Keratinocyte (primary cell): ENCODE measurements around the gene TAMALIN. TPM values are rescaled to one million over a fixed set of nuclear protein-coding genes. Genes with fewer than 3 reads are reported as not detected.

Source experiments
- DNase-seq: peaks from one replicate; pipeline ENCODE4 v3.0.0-alpha.2; 2011; ENCODE audit warnings: low read depth, missing footprints, low spot score
- FAIRE-seq: peaks from 2 replicates; lab custom pipeline; 2011; peaks lifted over from hg19 to GRCh38; lab: Jason Lieb, UNC
- H2AFZ ChIP-seq: 2 replicates; pipeline ENCODE4 v1.6.0; 2012; ENCODE audit warnings: low read length, control low read depth, inconsistent platforms; ENCODE audit not compliant: control insufficient read depth
- H3K27ac ChIP-seq: 2 replicates; pipeline ENCODE4 v1.5.1; 2011; ENCODE audit warnings: low read length; ENCODE audit not compliant: control insufficient read depth, insufficient read depth
- H3K27me3 ChIP-seq: 3 replicates; pipeline ENCODE4 v1.6.0; 2011; ENCODE audit warnings: low read length; ENCODE audit not compliant: control insufficient read depth, insufficient read depth; ENCODE audit errors: extremely low read depth
- H3K36me3 ChIP-seq, 2 experiments: 2 replicates in 1 of 2; 3 replicates in 1 of 2; pipeline ENCODE4 v1.5.1; 2011; ENCODE audit warnings: low read length in 2 of 2, mild to moderate bottlenecking in 1 of 2; ENCODE audit not compliant: control insufficient read depth in 2 of 2, insufficient read depth in 2 of 2; ENCODE audit errors: extremely low read depth in 1 of 2
- H3K4me1 ChIP-seq: 3 replicates; pipeline ENCODE4 v1.5.1; 2011; ENCODE audit warnings: low read length; ENCODE audit not compliant: control insufficient read depth, insufficient read depth; ENCODE audit errors: extremely low read depth
- H3K4me2 ChIP-seq: 3 replicates; pipeline ENCODE4 v1.6.0; 2011; ENCODE audit warnings: low read depth, low read length; ENCODE audit not compliant: control insufficient read depth, insufficient read depth; ENCODE audit errors: extremely low read depth
- H3K4me3 ChIP-seq, 3 experiments: fragments of 200-600 bp in 1 of 3; sonication (generic) in 1 of 3; 2 replicates in 2 of 3; 3 replicates in 1 of 3; pipeline ENCODE4 v1.5.1; 2011 to 2016; ENCODE audit warnings: low read length in 3 of 3, mild to moderate bottlenecking in 3 of 3, control low read depth in 2 of 3, inconsistent platforms in 1 of 3, low read depth in 1 of 3, mixed read lengths in 1 of 3, mixed run types in 1 of 3, moderate library complexity in 1 of 3; ENCODE audit not compliant: control insufficient read depth in 2 of 3, insufficient read depth in 2 of 3; ENCODE audit errors: extremely low read depth in 1 of 3
- H3K79me2 ChIP-seq: 2 replicates; pipeline ENCODE4 v1.6.0; 2012; ENCODE audit warnings: low read length; ENCODE audit not compliant: control insufficient read depth, insufficient read depth
- H3K9ac ChIP-seq: 3 replicates; pipeline ENCODE4 v1.6.0; 2011; ENCODE audit warnings: low read length; ENCODE audit not compliant: control insufficient read depth, insufficient read depth; ENCODE audit errors: extremely low read depth
- H3K9me1 ChIP-seq: 3 replicates; pipeline ENCODE4 v1.6.0; 2011; ENCODE audit warnings: low read length; ENCODE audit not compliant: control insufficient read depth, insufficient read depth; ENCODE audit errors: extremely low read depth
- H3K9me3 ChIP-seq: 2 replicates; pipeline ENCODE4 v1.5.1; 2012; ENCODE audit warnings: low read depth, low read length; ENCODE audit not compliant: control insufficient read depth
- H4K20me1 ChIP-seq: 3 replicates; pipeline ENCODE4 v1.6.0; 2011; ENCODE audit warnings: low read length; ENCODE audit not compliant: control insufficient read depth, insufficient read depth; ENCODE audit errors: extremely low read depth
- CTCF ChIP-seq, 3 experiments: IDR thresholded peaks in 1 of 3; conservative IDR thresholded peaks in 1 of 3; optimal IDR thresholded peaks in 1 of 3; 2 replicates in 2 of 3; 3 replicates in 1 of 3; pipeline versions ENCODE3 to v1.5.1; 2011; ENCODE audit warnings: low read length in 3 of 3, mild to moderate bottlenecking in 3 of 3, moderate library complexity in 2 of 3, control low read depth in 1 of 3, inconsistent platforms in 1 of 3; ENCODE audit not compliant: insufficient read depth in 2 of 3; ENCODE audit errors: extremely low read depth in 1 of 3
- EZH2 ChIP-seq: IDR thresholded peaks from one replicate; pipeline ENCODE4 v1.6.1; 2012; ENCODE audit warnings: inconsistent platforms, mild to moderate bottlenecking, low read length, moderate library complexity
- dilution Hi-C: fragments of 300-500 bp; cut with MboI; formaldehyde crosslinking; loops from one replicate; pipeline ENCODE4 v1.7.0; 2020; ENCODE audit warnings: low sequenced_read_pairs; ENCODE audit not compliant: extremely low pct_ligation_motif_present
- polyA plus RNA-seq, 5 experiments: library from polyadenylated mRNA; depleted of rRNA in 3 of 5; stranded (reverse) in 3 of 5; stranded (forward) in 1 of 5; unstranded in 1 of 5; fragments of >200 nt; gene quantifications; 1 replicate in 1 of 5; 2 replicates in 3 of 5; 3 replicates in 1 of 5; pipeline versions ENCODE4 v1.2.1 to v1.2.3, GENCODE V29; 2011 to 2012; ENCODE audit warnings: missing spikeins in 2 of 5, low read depth in 1 of 5, low replicate concordance in 1 of 5

TAMALIN gene
- polyA plus RNA-seq, 1 donor (not counting 4 experiments of a cell fraction or from before 2014, with no cell fraction given): 0.54 TPM

- Histone ChIP-seq H3K4me3 (no peak overlapping the region), H3K9ac (no peak overlapping the region), H3K9me1 (no peaks in the 10 kb centered on the region), H3K9me3 (no peaks in the 10 kb centered on the region), H2AFZ (no peak overlapping the region), H4K20me1 (no peaks in the 10 kb centered on the region), H3K27me3 (no peaks in the 10 kb centered on the region), H3K4me2 (no peak overlapping the region), H3K4me1 (no peaks in the 10 kb centered on the region), H3K27ac (no peak overlapping the region), H3K79me2 (no peaks in the 10 kb centered on the region), H3K36me3 (no peaks in the 10 kb centered on the region)
- DNase-seq: no peak
- FAIRE-seq: no peak
- dilution Hi-C loops: no loop called here
- TF ChIP-seq EZH2: no peak
- TF ChIP-seq CTCF (optimal IDR thresholded peaks at IDR 0.05 in 1 of 3, IDR thresholded peaks at IDR 0.05 in 1 of 3, conservative IDR thresholded peaks at IDR 0.05 in 1 of 3; ENCODE audit: extremely low read depth in 1 of 3, insufficient read depth in 2 of 3, low read length in 3 of 3): no peak
These were observed 37.7 kb downstream of the TAMALIN start for GRCh38 chr12:52044292-52044983.

GRCh38 chr12:52045794-52046199 is 39.1 kb downstream of the TAMALIN start:
- no peak for TF ChIP-seq CTCF (optimal IDR thresholded peaks at IDR 0.05 in 1 of 3, IDR thresholded peaks at IDR 0.05 in 1 of 3, conservative IDR thresholded peaks at IDR 0.05 in 1 of 3; ENCODE audit: extremely low read depth in 1 of 3, insufficient read depth in 2 of 3, low read length in 3 of 3)
- Histone ChIP-seq H4K20me1 (no peaks in the 10 kb centered on the region), H3K9ac (no peak overlapping the region), H3K9me3 (no peaks in the 10 kb centered on the region), H3K4me1 (peaks cover 8% of the 10 kb centered on the region), H3K4me3 (no peak overlapping the region), H3K36me3 (no peaks in the 10 kb centered on the region), H3K27me3 (no peaks in the 10 kb centered on the region), H3K4me2 (no peak overlapping the region), H2AFZ (no peak overlapping the region), H3K27ac (no peak overlapping the region), H3K9me1 (no peaks in the 10 kb centered on the region), H3K79me2 (no peaks in the 10 kb centered on the region)
- no peak for DNase-seq
- FAIRE-seq: no peak
- dilution Hi-C loops: no loop called here
